HCT116 (cell line): ENCODE results near the gene UBE3C.

Experiments
- CEBPB ChIP-seq: IDR thresholded peaks from 2 replicates; pipeline ENCODE4 v1.6.1; 2012; ENCODE audit warnings: low read depth
- EZH2 ChIP-seq: fragments of 200-600 bp; sonication (generic); IDR thresholded peaks from 2 replicates; pipeline ENCODE4 v1.6.1; 2017; ENCODE audit warnings: antibody characterized with exemption, mixed run types
- POLR2A ChIP-seq: IDR thresholded peaks from 2 replicates; pipeline ENCODE4 v1.7.0; 2011; ENCODE audit warnings: borderline replicate concordance; ENCODE audit not compliant: insufficient read depth, insufficient read length; ENCODE audit errors: extremely low read depth
- RAD21 ChIP-seq: IDR thresholded peaks from 2 replicates; pipeline ENCODE4 v1.6.1; 2012; ENCODE audit warnings: low read depth, mild to moderate bottlenecking
- SIN3A ChIP-seq: IDR thresholded peaks from 2 replicates; pipeline ENCODE4 v1.6.1; 2012; ENCODE audit warnings: low read depth
- SP1 ChIP-seq: IDR thresholded peaks from 2 replicates; pipeline ENCODE4 v1.6.1; 2012; ENCODE audit warnings: low read depth
- TF ChIP-seq, protein P1 (sequence below), 3 experiments: fragments of 200-600 bp in 1 of 3; sonication (generic) in 1 of 3; IDR thresholded peaks in 2 of 3; conservative IDR thresholded peaks in 1 of 3; 2 replicates each; pipeline ENCODE4 v1.5.1; 2012 to 2017; ENCODE audit warnings: low read depth in 2 of 3, low read length in 2 of 3, antibody characterized with exemption in 1 of 3, borderline replicate concordance in 1 of 3, control low read depth in 1 of 3, mild to moderate bottlenecking in 1 of 3, mixed read lengths in 1 of 3, mixed run types in 1 of 3, moderate library complexity in 1 of 3; ENCODE audit not compliant: insufficient read depth in 1 of 3
- TF ChIP-seq, protein P2 (sequence below): IDR thresholded peaks from 2 replicates; pipeline ENCODE4 v1.6.1; 2012

DNA sequence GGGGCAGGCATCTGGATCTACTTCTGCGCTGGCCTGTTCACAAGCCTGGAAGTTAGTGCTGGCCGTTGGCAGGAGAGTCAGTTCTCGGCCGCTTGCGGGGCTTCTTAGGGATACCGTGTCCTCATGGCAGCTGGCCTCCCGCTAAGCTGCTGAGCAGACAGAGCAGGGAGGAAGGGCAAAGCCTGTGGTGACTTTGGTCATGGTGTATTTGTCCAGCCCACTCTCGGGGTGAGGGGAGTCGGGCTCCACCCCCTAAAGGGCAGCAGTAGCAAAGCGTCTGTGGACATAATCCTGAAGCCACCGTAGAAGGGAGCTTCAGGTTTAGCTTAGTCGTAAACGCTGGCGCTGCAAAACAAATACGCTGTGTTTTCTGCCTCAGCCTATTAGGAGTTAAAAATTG lies 12.2 kb downstream of the UBE3C start:
- TF ChIP-seq POLR2A (no peak), CEBPB (no peak), SIN3A (no peak), SP1 (no peak), EZH2 (no peak), RAD21 (no peak)
- TF ChIP-seq, protein P1, sequence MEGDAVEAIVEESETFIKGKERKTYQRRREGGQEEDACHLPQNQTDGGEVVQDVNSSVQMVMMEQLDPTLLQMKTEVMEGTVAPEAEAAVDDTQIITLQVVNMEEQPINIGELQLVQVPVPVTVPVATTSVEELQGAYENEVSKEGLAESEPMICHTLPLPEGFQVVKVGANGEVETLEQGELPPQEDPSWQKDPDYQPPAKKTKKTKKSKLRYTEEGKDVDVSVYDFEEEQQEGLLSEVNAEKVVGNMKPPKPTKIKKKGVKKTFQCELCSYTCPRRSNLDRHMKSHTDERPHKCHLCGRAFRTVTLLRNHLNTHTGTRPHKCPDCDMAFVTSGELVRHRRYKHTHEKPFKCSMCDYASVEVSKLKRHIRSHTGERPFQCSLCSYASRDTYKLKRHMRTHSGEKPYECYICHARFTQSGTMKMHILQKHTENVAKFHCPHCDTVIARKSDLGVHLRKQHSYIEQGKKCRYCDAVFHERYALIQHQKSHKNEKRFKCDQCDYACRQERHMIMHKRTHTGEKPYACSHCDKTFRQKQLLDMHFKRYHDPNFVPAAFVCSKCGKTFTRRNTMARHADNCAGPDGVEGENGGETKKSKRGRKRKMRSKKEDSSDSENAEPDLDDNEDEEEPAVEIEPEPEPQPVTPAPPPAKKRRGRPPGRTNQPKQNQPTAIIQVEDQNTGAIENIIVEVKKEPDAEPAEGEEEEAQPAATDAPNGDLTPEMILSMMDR (IDR thresholded peaks at IDR 0.05 in 2 of 3, conservative IDR thresholded peaks at IDR 0.05 in 1 of 3; ENCODE audit: borderline replicate concordance in 1 of 3, insufficient read depth in 1 of 3, low read depth in 2 of 3, low read length in 2 of 3) = no peak
- TF ChIP-seq, protein P2, sequence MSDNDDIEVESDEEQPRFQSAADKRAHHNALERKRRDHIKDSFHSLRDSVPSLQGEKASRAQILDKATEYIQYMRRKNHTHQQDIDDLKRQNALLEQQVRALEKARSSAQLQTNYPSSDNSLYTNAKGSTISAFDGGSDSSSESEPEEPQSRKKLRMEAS = no peak
